Measurements from ENCODE around the gene MAN1A2.

Gene MAN1A2

GRCh38 chr1:117359561-117360289 is 7.5 kb upstream of the MAN1A2 start:
- DNase-seq (ENCODE audit: low read depth in 1 of 2, low spot score in 1 of 2): no peak

GRCh38 chr1:117362986-117363385 is 4.3 kb upstream of the MAN1A2 start:
- no peak for DNase-seq (ENCODE audit: low read depth in 1 of 2, low spot score in 1 of 2)

GRCh38 chr1:117363571-117364048 is 3.6 kb upstream of the MAN1A2 start:
- no peak for DNase-seq (ENCODE audit: low read depth in 1 of 2, low spot score in 1 of 2)

GRCh38 chr1:117364240-117364639 is 3.0 kb upstream of the MAN1A2 start:
- DNase-seq (ENCODE audit: low read depth in 1 of 2, low spot score in 1 of 2): no peak

- DNase-seq (ENCODE audit: low read depth in 1 of 2, low spot score in 1 of 2): no peak
Measured at GRCh38 chr1:117365350-117366176, 1.7 kb upstream of the MAN1A2 start.

GRCh38 chr1:117366177-117367045 is 838 bp upstream of the MAN1A2 start:
- DNase-seq (ENCODE audit: low read depth in 1 of 2, low spot score in 1 of 2): peak; percentile 73 to 76

GRCh38 chr1:117368116-117369108 is 1.2 kb downstream of the MAN1A2 start:
- no peak for DNase-seq (ENCODE audit: low read depth in 1 of 2, low spot score in 1 of 2)

- DNase-seq (ENCODE audit: low read depth in 1 of 2, low spot score in 1 of 2): no peak
Measured at GRCh38 chr1:117370071-117370470, 2.8 kb downstream of the MAN1A2 start.

GRCh38 chr1:117370509-117370908 is 3.3 kb downstream of the MAN1A2 start:
- DNase-seq (ENCODE audit: low read depth in 1 of 2, low spot score in 1 of 2): no peak

GRCh38 chr1:117371441-117372151 is 4.3 kb downstream of the MAN1A2 start:
- no peak for DNase-seq (ENCODE audit: low read depth in 1 of 2, low spot score in 1 of 2)

- no peak for DNase-seq (ENCODE audit: low read depth in 1 of 2, low spot score in 1 of 2)
Measured at GRCh38 chr1:117372863-117373412, 5.7 kb downstream of the MAN1A2 start.

GRCh38 chr1:117373932-117374331 is 6.7 kb downstream of the MAN1A2 start:
- DNase-seq (ENCODE audit: low read depth in 1 of 2, low spot score in 1 of 2): no peak

- DNase-seq (ENCODE audit: low read depth in 1 of 2, low spot score in 1 of 2): no peak
Measured at GRCh38 chr1:117375327-117375726, 8.1 kb downstream of the MAN1A2 start.

- DNase-seq (ENCODE audit: low read depth in 1 of 2, low spot score in 1 of 2): no peak
Measured at GRCh38 chr1:117387060-117387633, 19.9 kb downstream of the MAN1A2 start.

GRCh38 chr1:117388328-117388727 is 21.1 kb downstream of the MAN1A2 start:
- no peak for DNase-seq (ENCODE audit: low read depth in 1 of 2, low spot score in 1 of 2)

- DNase-seq (ENCODE audit: low read depth in 1 of 2, low spot score in 1 of 2): no peak
Measured at GRCh38 chr1:117389284-117389683, 22.0 kb downstream of the MAN1A2 start.

GRCh38 chr1:117389779-117390178 is 22.5 kb downstream of the MAN1A2 start:
- DNase-seq (ENCODE audit: low read depth in 1 of 2, low spot score in 1 of 2): no peak

- DNase-seq (ENCODE audit: low read depth in 1 of 2, low spot score in 1 of 2): no peak
Measured at GRCh38 chr1:117392771-117393170, 25.5 kb downstream of the MAN1A2 start.

GRCh38 chr1:117396074-117396473 is 28.8 kb downstream of the MAN1A2 start:
- no peak for DNase-seq (ENCODE audit: low read depth in 1 of 2, low spot score in 1 of 2)
